ENCODE data around the gene CEP70. TPM values are rescaled to one million over a fixed set of nuclear protein-coding genes. Genes with fewer than 3 reads are reported as not detected.

The CEP70 gene
- total RNA-seq, 1 donor from 2014 or later, result 101 TPM

- Mint-ChIP-seq H3K27ac (no peak overlapping the region), H3K4me1 (no peaks in the 10 kb centered on the region), H3K36me3 (peaks cover 8% of the 10 kb centered on the region), H3K4me3 (no peak overlapping the region), H3K27me3 (ENCODE audit: insufficient read depth, low read depth) (peaks cover 2% of the 10 kb centered on the region), H3K9me3 (peaks cover 3% of the 10 kb centered on the region)
- Histone ChIP-seq H3K9me3 (ENCODE audit: low read depth) (no peaks in the 10 kb centered on the region), H4K20me1 (ENCODE audit: low read depth) (no peaks in the 10 kb centered on the region), H3F3A (ENCODE audit: low read depth) (no peaks in the 10 kb centered on the region), H3K27ac (no peak overlapping the region), H3K4me2 (no peak overlapping the region), H3K4me1 (no peaks in the 10 kb centered on the region), H3K36me3 (no peaks in the 10 kb centered on the region), H3K79me2 (ENCODE audit: low read depth) (no peaks in the 10 kb centered on the region), H3K4me3 (no peak overlapping the region), H3K9ac (no peak overlapping the region), H2AFZ (replicated peaks) (no peak overlapping the region), H3K27me3 (no peaks in the 10 kb centered on the region)
- TF ChIP-seq EZH2 (IDR thresholded peaks at IDR 0.05), result no peak
- no peak for TF ChIP-seq CTCF (IDR thresholded peaks at IDR 0.05)
- TF ChIP-seq EZH2phosphoT487 (IDR thresholded peaks at IDR 0.05), result no peak
- DNase-seq (ENCODE audit: low spot score), result no peak
These were observed 99.5 kb downstream of the CEP70 start for GRCh38 chr3:138494607-138494929.

- H2AFZ ChIP-seq (replicated peaks), result no peak overlapping the region
These were observed 100.1 kb downstream of the CEP70 start for GRCh38 chr3:138493804-138494606.

GRCh38 chr3:138492980-138493675, 100.9 kb downstream of the CEP70 start:
- no peaks in the 10 kb centered on the region for H3F3A ChIP-seq (ENCODE audit: low read depth)
- H3K4me3 ChIP-seq, result no peak overlapping the region
- H3K9me3 Mint-ChIP-seq, result peaks cover 10% of the 10 kb centered on the region
- no peaks in the 10 kb centered on the region for H4K20me1 ChIP-seq (ENCODE audit: low read depth)
- no peaks in the 10 kb centered on the region for H3K36me3 ChIP-seq
- H3K4me1 ChIP-seq, result no peaks in the 10 kb centered on the region
- H3K27me3 Mint-ChIP-seq (ENCODE audit: insufficient read depth, low read depth), result peaks cover 2% of the 10 kb centered on the region
- no peak overlapping the region for H3K27ac ChIP-seq
- H3K4me3 Mint-ChIP-seq, result no peak overlapping the region
- H3K36me3 Mint-ChIP-seq, result peaks cover 8% of the 10 kb centered on the region
- H3K27me3 ChIP-seq, result no peaks in the 10 kb centered on the region
- H3K9ac ChIP-seq, result no peak overlapping the region
- H3K4me2 ChIP-seq, result no peak overlapping the region
- no peak overlapping the region for H2AFZ ChIP-seq (replicated peaks)
- no peak overlapping the region for H3K27ac Mint-ChIP-seq
- H3K4me1 Mint-ChIP-seq, result no peaks in the 10 kb centered on the region
- DNase-seq (ENCODE audit: low spot score), result no peak
- TF ChIP-seq CTCF (IDR thresholded peaks at IDR 0.05) (no peak), EZH2phosphoT487 (IDR thresholded peaks at IDR 0.05) (no peak), EZH2 (IDR thresholded peaks at IDR 0.05) (no peak)
- no peaks in the 10 kb centered on the region for H3K9me3 ChIP-seq (ENCODE audit: low read depth)
- no peaks in the 10 kb centered on the region for H3K79me2 ChIP-seq (ENCODE audit: low read depth)

More at GRCh38 chr3:138493804-138494606, 100.1 kb downstream of the CEP70 start:
- H3K27me3 ChIP-seq, result no peaks in the 10 kb centered on the region
- peaks cover 8% of the 10 kb centered on the region for H3K36me3 Mint-ChIP-seq
- H3K9me3 Mint-ChIP-seq, result peaks cover 5% of the 10 kb centered on the region
- no peaks in the 10 kb centered on the region for H3K79me2 ChIP-seq (ENCODE audit: low read depth)
- no peaks in the 10 kb centered on the region for H3F3A ChIP-seq (ENCODE audit: low read depth)
- no peaks in the 10 kb centered on the region for H4K20me1 ChIP-seq (ENCODE audit: low read depth)
- H3K27ac ChIP-seq, result no peak overlapping the region
- no peaks in the 10 kb centered on the region for H3K36me3 ChIP-seq
- H3K4me2 ChIP-seq, result no peak overlapping the region
- H3K4me1 ChIP-seq, result no peaks in the 10 kb centered on the region
- H3K27me3 Mint-ChIP-seq (ENCODE audit: insufficient read depth, low read depth), result peaks cover 2% of the 10 kb centered on the region
- H3K9me3 ChIP-seq (ENCODE audit: low read depth), result no peaks in the 10 kb centered on the region
- no peak overlapping the region for H3K9ac ChIP-seq
- H3K4me3 Mint-ChIP-seq, result no peak overlapping the region
- H3K4me1 Mint-ChIP-seq, result no peaks in the 10 kb centered on the region
- H3K4me3 ChIP-seq, result no peak overlapping the region
- no peak overlapping the region for H3K27ac Mint-ChIP-seq
- no peak for DNase-seq (ENCODE audit: low spot score)
- no peak for TF ChIP-seq CTCF (IDR thresholded peaks at IDR 0.05)
- TF ChIP-seq EZH2phosphoT487 (IDR thresholded peaks at IDR 0.05), result no peak
- TF ChIP-seq EZH2 (IDR thresholded peaks at IDR 0.05), result no peak
